Cerebellar nuclear complex (tissue), 1 donor: Measurements from ENCODE around the gene IL1RL2.

Experiments
- DNase-seq, 2 experiments: peaks; one replicate each; lab custom pipeline; 2025; lab: John Stamatoyannopoulos, UW

Gene IL1RL2

GRCh38 chr2:102194609-102195268 lies 7.9 kb downstream of the IL1RL2 start:
- DNase-seq = no peak

- DNase-seq = no peak
Measured at GRCh38 chr2:102197389-102198137, 10.7 kb downstream of the IL1RL2 start.

GRCh38 chr2:102200539-102200938 lies 13.7 kb downstream of the IL1RL2 start:
- no peak for DNase-seq

- DNase-seq = no peak
Measured at GRCh38 chr2:102204638-102205037, 17.8 kb downstream of the IL1RL2 start.

- DNase-seq = no peak
Measured at GRCh38 chr2:102206666-102207341, 20.0 kb downstream of the IL1RL2 start.

GRCh38 chr2:102208774-102209173 lies 22.0 kb downstream of the IL1RL2 start:
- no peak for DNase-seq

GRCh38 chr2:102209474-102209873 lies 22.7 kb downstream of the IL1RL2 start:
- no peak for DNase-seq

- DNase-seq = no peak
Measured at GRCh38 chr2:102217032-102217431, 30.2 kb downstream of the IL1RL2 start.

GRCh38 chr2:102224824-102225739 lies 38.3 kb downstream of the IL1RL2 start:
- DNase-seq = no peak

- DNase-seq = no peak
Measured at GRCh38 chr2:102226171-102226570, 39.3 kb downstream of the IL1RL2 start.

- no peak for DNase-seq
Measured at GRCh38 chr2:102226612-102227391, 40.0 kb downstream of the IL1RL2 start.

GRCh38 chr2:102229141-102229769 lies 42.4 kb downstream of the IL1RL2 start:
- DNase-seq = no peak

GRCh38 chr2:102230410-102230909 lies 43.6 kb downstream of the IL1RL2 start:
- no peak for DNase-seq

GRCh38 chr2:102233132-102233884 lies 46.5 kb downstream of the IL1RL2 start:
- DNase-seq = no peak

GRCh38 chr2:102235042-102235473 lies 48.2 kb downstream of the IL1RL2 start:
- DNase-seq = no peak

- DNase-seq = no peak
Measured at GRCh38 chr2:102235491-102235890, 48.7 kb downstream of the IL1RL2 start.

- DNase-seq = no peak
Measured at GRCh38 chr2:102236132-102236531, 49.3 kb downstream of the IL1RL2 start.

GRCh38 chr2:102237176-102237575 lies 50.4 kb downstream of the IL1RL2 start:
- DNase-seq = no peak

- DNase-seq = no peak
Measured at GRCh38 chr2:102238039-102238756, 51.4 kb downstream of the IL1RL2 start.
